Measurements from ENCODE around the gene LPAR1.

DNA sequence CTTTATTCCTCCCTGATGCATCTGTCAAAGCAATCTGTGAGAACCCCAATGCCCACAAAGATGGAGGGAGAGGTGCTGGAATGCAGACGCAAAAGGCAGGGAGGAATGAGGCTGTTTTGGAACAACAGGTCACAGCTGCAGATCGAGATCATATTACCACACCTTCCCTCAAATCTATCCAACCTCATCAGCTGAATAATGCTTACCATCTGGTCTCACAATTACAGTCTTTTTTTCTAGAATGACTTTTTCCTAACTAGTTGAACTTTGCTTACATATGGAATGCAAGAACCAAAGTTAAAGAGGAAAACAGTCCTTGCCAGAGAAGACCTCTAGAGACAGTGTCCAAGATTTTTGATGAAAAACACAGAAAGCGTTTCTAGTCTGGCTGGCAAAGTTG lies 158.1 kb downstream of the LPAR1 start:
- no peak for TF ChIP-seq CTCF (IDR thresholded peaks at IDR 0.05)
- TF ChIP-seq POLR2A (IDR thresholded peaks at IDR 0.05), result no peak

Measured in lower leg skin (tissue), 3 donors.